GM12892 (cell line): ENCODE data around the gene TIMP3.

Experiments
- POLR2A ChIP-seq: IDR thresholded peaks from 2 replicates; pipeline ENCODE4 v1.6.1; 2011; ENCODE audit warnings: low read depth, low read length, control low read depth
- POLR2AphosphoS5 ChIP-seq: IDR thresholded peaks from 2 replicates; pipeline ENCODE4 v1.6.1; 2011; ENCODE audit warnings: low read depth, low read length, control low read depth
- TAF1 ChIP-seq: IDR thresholded peaks from 2 replicates; pipeline ENCODE4 v1.6.1; 2011; ENCODE audit warnings: low read depth, mild to moderate bottlenecking, control low read depth, low read length, borderline replicate concordance

DNA sequence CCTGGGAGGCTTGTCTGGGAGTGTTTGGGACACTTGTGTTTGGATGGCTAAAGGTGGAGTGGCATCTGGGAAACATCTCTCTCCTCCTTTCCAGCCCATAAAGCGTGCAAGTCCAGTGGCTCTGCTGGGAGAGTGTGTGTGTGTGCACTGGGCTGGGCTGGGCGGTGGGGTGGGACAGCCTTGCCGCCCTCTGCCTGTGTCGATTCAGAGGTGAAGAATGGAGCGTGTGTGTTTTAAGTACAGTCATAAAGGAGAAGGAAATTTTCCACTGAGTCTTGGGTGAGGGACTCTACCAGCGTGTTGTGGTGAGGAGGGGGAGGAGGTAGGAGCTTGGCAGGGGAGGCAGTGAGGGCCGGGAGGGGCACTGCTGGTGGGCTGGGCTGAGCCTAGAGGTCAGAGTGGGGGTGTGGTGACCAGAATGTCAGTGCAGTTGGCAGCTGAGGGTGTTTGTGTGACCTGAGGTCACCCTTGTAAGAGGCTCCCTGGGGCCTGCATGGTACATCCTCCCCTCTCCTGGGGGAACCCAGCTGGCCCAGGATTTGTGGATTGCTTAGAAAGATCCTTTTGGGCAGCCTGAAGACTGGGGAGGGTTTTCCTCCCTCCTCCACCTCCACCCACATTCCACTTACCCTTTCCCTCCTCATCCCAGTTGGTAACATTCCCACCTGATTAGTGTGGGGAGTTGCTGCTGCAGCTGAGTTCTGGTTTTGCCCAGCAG is 1.7 kb downstream of the TIMP3 start:
- TF ChIP-seq POLR2A (no peak), POLR2AphosphoS5 (no peak), TAF1 (no peak)
